CD4-positive, alpha-beta T cell treated with Interleukin-1 beta for 1 hour (primary cell): ENCODE results near the gene GMPR.
"Not testable (repeated sequence)": the region's sequence is repeated elsewhere in the genome, so short reads cannot be mapped to it uniquely, and the experiment has no call there.

Source experiments
- DNase-seq, 2 donors: peaks; one replicate each; pipeline ENCODE4 v3.0.0-alpha.2; 2020 to 2022

Gene GMPR

GRCh38 chr6:16226117-16227047 is 12.0 kb upstream of the GMPR start:
- DNase-seq, result not testable (repeated sequence)

- DNase-seq, result no peak
These were observed 11.3 kb upstream of the GMPR start for GRCh38 chr6:16227048-16227562.

- no peak for DNase-seq
These were observed 10.8 kb upstream of the GMPR start for GRCh38 chr6:16227605-16228004.

- no peak for DNase-seq
These were observed 10.3 kb upstream of the GMPR start for GRCh38 chr6:16228043-16228442.

GRCh38 chr6:16228709-16229665 is 9.4 kb upstream of the GMPR start:
- DNase-seq, result no peak

- no peak for DNase-seq
These were observed 8.7 kb upstream of the GMPR start for GRCh38 chr6:16229700-16230099.

- no peak for DNase-seq
These were observed 7.4 kb upstream of the GMPR start for GRCh38 chr6:16230953-16231352.

GRCh38 chr6:16232086-16232485 is 6.3 kb upstream of the GMPR start:
- no peak for DNase-seq

- DNase-seq, result no peak
These were observed 2.3 kb upstream of the GMPR start for GRCh38 chr6:16236009-16236501.

GRCh38 chr6:16236631-16237199 is 1.7 kb upstream of the GMPR start:
- DNase-seq, result no peak

- no peak for DNase-seq
These were observed 1.1 kb upstream of the GMPR start for GRCh38 chr6:16237242-16237641.

- peak in 1 of 2 donors; percentile 5 for DNase-seq
These were observed 793 bp downstream of the GMPR start for GRCh38 chr6:16238963-16239797.

GRCh38 chr6:16239798-16240123 is 1.4 kb downstream of the GMPR start:
- peak in 1 of 2 donors; percentile 37 for DNase-seq

GRCh38 chr6:16240589-16241320 is 2.4 kb downstream of the GMPR start:
- no peak for DNase-seq

GRCh38 chr6:16241321-16241689 is 2.9 kb downstream of the GMPR start:
- DNase-seq, result no peak

GRCh38 chr6:16243055-16243454 is 4.7 kb downstream of the GMPR start:
- no peak for DNase-seq

- DNase-seq, result no peak
These were observed 5.3 kb downstream of the GMPR start for GRCh38 chr6:16243664-16244063.

- no peak for DNase-seq
These were observed 6.1 kb downstream of the GMPR start for GRCh38 chr6:16244446-16244845.

- no peak for DNase-seq
These were observed 6.6 kb downstream of the GMPR start for GRCh38 chr6:16244869-16245451.

GRCh38 chr6:16248271-16248853 is 10.0 kb downstream of the GMPR start:
- no peak for DNase-seq

GRCh38 chr6:16249971-16250370 is 11.6 kb downstream of the GMPR start:
- no peak for DNase-seq
